Fibroblast of pulmonary artery (primary cell): ENCODE results near the gene CLASP1.

Source experiments
- DNase-seq: peaks from one replicate; pipeline ENCODE4 v3.0.0-alpha.2; 2010; ENCODE audit warnings: low read depth
- H3K4me3 ChIP-seq: replicated peaks from 2 replicates; pipeline ENCODE4 v1.5.1; 2011; ENCODE audit warnings: low read depth, mild to moderate bottlenecking, control low read depth, low read length, moderate library complexity
- CTCF ChIP-seq: IDR thresholded peaks from 2 replicates; pipeline ENCODE4 v1.5.1; 2011; ENCODE audit warnings: mild to moderate bottlenecking, control low read depth, low read length, inconsistent platforms; ENCODE audit errors: missing control alignments

CLASP1 gene

GRCh38 chr2:121536850-121537557 lies 112.3 kb downstream of the CLASP1 start:
- no peak for DNase-seq
- no peak overlapping the region for H3K4me3 ChIP-seq
- TF ChIP-seq CTCF, result no peak

- no peak for TF ChIP-seq CTCF
- no peak overlapping the region for H3K4me3 ChIP-seq
- DNase-seq, result no peak
Measured at GRCh38 chr2:121536347-121536746, 112.9 kb downstream of the CLASP1 start.

GRCh38 chr2:121534007-121534406 lies 115.3 kb downstream of the CLASP1 start:
- TF ChIP-seq CTCF, result no peak
- no peak for DNase-seq
- no peak overlapping the region for H3K4me3 ChIP-seq

- DNase-seq, result no peak
- no peak overlapping the region for H3K4me3 ChIP-seq
- TF ChIP-seq CTCF, result no peak
Measured at GRCh38 chr2:121532894-121533293, 116.4 kb downstream of the CLASP1 start.

GRCh38 chr2:121532347-121532766 lies 116.9 kb downstream of the CLASP1 start:
- peak; percentile 80 for DNase-seq
- TF ChIP-seq CTCF, result no peak
- no peak overlapping the region for H3K4me3 ChIP-seq

GRCh38 chr2:121530212-121530705 lies 119.0 kb downstream of the CLASP1 start:
- DNase-seq, result peak; percentile 76
- H3K4me3 ChIP-seq, result peak overlapping the region; percentile 77
- TF ChIP-seq CTCF, result no peak

GRCh38 chr2:121529439-121530211 lies 119.6 kb downstream of the CLASP1 start:
- no peak for TF ChIP-seq CTCF
- H3K4me3 ChIP-seq, result peak overlapping the region; percentile 77
- peak; percentile 59 for DNase-seq
